AG04450 (cell line): ENCODE data around the gene EEF2. TPM values are rescaled to one million over a fixed set of nuclear protein-coding genes. Genes with fewer than 3 reads are reported as not detected.

ENCODE experiments used
- CTCF ChIA-PET: fragments of 300-600, 350-600 bp; formaldehyde crosslinking; extraction: SDS; loops from one replicate; lab custom pipeline; 2022; ENCODE audit warnings: antibody characterized with exemption, inconsistent platforms; lab: Charles Lee
- POLR2A ChIA-PET: fragments of 350-600 bp; formaldehyde crosslinking; extraction: SDS; loops from one replicate; lab custom pipeline; 2021; ENCODE audit warnings: antibody characterized with exemption, inconsistent platforms; lab: Yijun Ruan, JAX
- DNase-seq: peaks from one replicate; pipeline ENCODE4 v3.0.0-alpha.2; 2011; ENCODE audit warnings: low read depth, low spot score
- H3K27ac ChIP-seq: one replicate; pipeline ENCODE4 v1.5.1; 2012; ENCODE audit warnings: low read depth, low read length, control low read depth
- H3K27me3 ChIP-seq: one replicate; pipeline ENCODE4 v1.6.0; 2012; ENCODE audit warnings: low read length; ENCODE audit not compliant: control insufficient read depth, insufficient read depth
- H3K4me3 ChIP-seq: 2 replicates; pipeline ENCODE4 v1.5.1; 2011; ENCODE audit warnings: mild to moderate bottlenecking, low read depth, low read length, control low read depth
- H3K9me3 ChIP-seq: 2 replicates; pipeline ENCODE4 v1.5.1; 2012; ENCODE audit warnings: low read length; ENCODE audit not compliant: control insufficient read depth, insufficient read depth
- CTCF ChIP-seq: IDR thresholded peaks from 2 replicates; pipeline ENCODE4 v1.5.1; 2011; ENCODE audit warnings: low read depth, low read length, control low read depth, inconsistent platforms
- polyA plus RNA-seq: library from polyadenylated mRNA; depleted of rRNA; stranded (reverse); fragments of >200 nt; gene quantifications from 2 replicates; pipeline ENCODE4 v1.2.3, GENCODE V29; 2011

Gene EEF2
- polyA plus RNA-seq, 1 experiment = 1,648 TPM

GRCh38 chr19:3979674-3980352 is 5.5 kb downstream of the EEF2 start:
- ChIA-PET CTCF (no interaction called here), POLR2A (interaction anchor here (8.1 kb wide), 1 partner anchor 9 kb away, joined by 221 read pairs; the partner anchor contains the start of gene DAPK3)
- no peak overlapping the region for H3K4me3 ChIP-seq
- no peaks in the 10 kb centered on the region; the same call in 1 of the 2 replicates for H3K9me3 ChIP-seq
- TF ChIP-seq CTCF = no peak
- peak overlapping the region; percentile 11 for H3K27ac ChIP-seq
- H3K27me3 ChIP-seq = no peaks in the 10 kb centered on the region
- DNase-seq = no peak

GRCh38 chr19:3979289-3979673 is 6.0 kb downstream of the EEF2 start:
- Histone ChIP-seq H3K27ac (no peak overlapping the region), H3K27me3 (no peaks in the 10 kb centered on the region), H3K9me3 (no peaks in the 10 kb centered on the region; the same call in 1 of the 2 replicates), H3K4me3 (no peak overlapping the region)
- DNase-seq = no peak
- CTCF ChIA-PET = no interaction called here
- TF ChIP-seq CTCF = no peak
- POLR2A ChIA-PET = interaction anchor here (8.1 kb wide), 1 partner anchor 9 kb away, joined by 221 read pairs; the partner anchor contains the start of gene DAPK3

- DNase-seq = no peak
- ChIA-PET POLR2A (interaction anchor here (1.3 to 8.1 kb wide), 3 partner anchors 8 to 10 kb away, joined by 4 to 221 read pairs (median 4); partner anchors contain the start of gene DAPK3), CTCF (interaction anchor here (1.1 kb wide), 1 partner anchor 10 kb away, joined by 3 read pairs; no protein-coding TSS in a partner anchor)
- Histone ChIP-seq H3K9me3 (no peaks in the 10 kb centered on the region; the same call in 1 of the 2 replicates), H3K27me3 (no peaks in the 10 kb centered on the region), H3K4me3 (no peak overlapping the region), H3K27ac (peak overlapping the region; percentile 21)
- no peak for TF ChIP-seq CTCF
Observed at GRCh38 chr19:3978145-3978544, 7.1 kb downstream of the EEF2 start.

GRCh38 chr19:3977242-3978143 is 7.8 kb downstream of the EEF2 start:
- CTCF ChIA-PET = interaction anchor here (1.1 kb wide), 1 partner anchor 10 kb away, joined by 3 read pairs; no protein-coding TSS in a partner anchor
- peak; percentile 29; the same call in 1 of the 2 replicates for TF ChIP-seq CTCF
- no peaks in the 10 kb centered on the region; the same call in 1 of the 2 replicates for H3K9me3 ChIP-seq
- no peak for DNase-seq
- H3K27ac ChIP-seq = peak overlapping the region; percentile 21
- no peaks in the 10 kb centered on the region for H3K27me3 ChIP-seq
- no peak overlapping the region for H3K4me3 ChIP-seq
- POLR2A ChIA-PET = interaction anchor here (1.3 to 2.9 kb wide), 3 partner anchors 7 to 11 kb away, joined by 4 to 51 read pairs (median 4); partner anchors contain the start of gene EEF2
